ENCODE results near the gene ADGRL1.

ADGRL1 gene

GRCh38 chr19:14160017-14160703 lies 45.8 kb downstream of the ADGRL1 start:
- H3K9me3 ChIP-seq (ENCODE audit: severe bottlenecking), result no peaks in the 10 kb centered on the region
- no peak for TF ChIP-seq CTCF (IDR thresholded peaks at IDR 0.05; ENCODE audit: low read depth, low read length)
- H3K27ac ChIP-seq, result peak overlapping the region; percentile 35; the same call in 1 of the 2 replicates
- peak; percentile 44 for DNase-seq
- H3K36me3 ChIP-seq, result peaks cover 63% of the 10 kb centered on the region
- H3K4me3 ChIP-seq (ENCODE audit: low read depth, low read length), result no peak overlapping the region
- H3K27me3 ChIP-seq (ENCODE audit: insufficient read depth, low read depth, severe bottlenecking), result no peaks in the 10 kb centered on the region

- no peak for DNase-seq
- Histone ChIP-seq H3K27ac (no peak overlapping the region), H3K36me3 (peaks cover 69% of the 10 kb centered on the region), H3K27me3 (ENCODE audit: insufficient read depth, low read depth, severe bottlenecking) (no peaks in the 10 kb centered on the region), H3K4me3 (ENCODE audit: low read depth, low read length) (no peak overlapping the region), H3K9me3 (ENCODE audit: severe bottlenecking) (no peaks in the 10 kb centered on the region)
- TF ChIP-seq CTCF (IDR thresholded peaks at IDR 0.05; ENCODE audit: low read depth, low read length), result no peak
Measured at GRCh38 chr19:14159059-14159458, 46.9 kb downstream of the ADGRL1 start.

- TF ChIP-seq CTCF (IDR thresholded peaks at IDR 0.05; ENCODE audit: low read depth, low read length), result no peak
- H3K9me3 ChIP-seq (ENCODE audit: severe bottlenecking), result no peaks in the 10 kb centered on the region
- no peaks in the 10 kb centered on the region for H3K27me3 ChIP-seq (ENCODE audit: insufficient read depth, low read depth, severe bottlenecking)
- DNase-seq, result no peak
- H3K36me3 ChIP-seq, result peaks cover 69% of the 10 kb centered on the region
- H3K4me3 ChIP-seq (ENCODE audit: low read depth, low read length), result no peak overlapping the region
- H3K27ac ChIP-seq, result no peak overlapping the region
Measured at GRCh38 chr19:14158276-14159023, 47.5 kb downstream of the ADGRL1 start.

- H3K4me3 ChIP-seq (ENCODE audit: low read depth, low read length), result no peak overlapping the region
- H3K36me3 ChIP-seq, result peaks cover 67% of the 10 kb centered on the region
- no peak overlapping the region for H3K27ac ChIP-seq
- H3K9me3 ChIP-seq (ENCODE audit: severe bottlenecking), result no peaks in the 10 kb centered on the region
- DNase-seq, result no peak
- TF ChIP-seq CTCF (IDR thresholded peaks at IDR 0.05; ENCODE audit: low read depth, low read length), result no peak
- H3K27me3 ChIP-seq (ENCODE audit: insufficient read depth, low read depth, severe bottlenecking), result no peaks in the 10 kb centered on the region
Measured at GRCh38 chr19:14156971-14157717, 48.8 kb downstream of the ADGRL1 start.

- Histone ChIP-seq H3K9me3 (ENCODE audit: severe bottlenecking) (no peaks in the 10 kb centered on the region), H3K27ac (no peak overlapping the region), H3K27me3 (ENCODE audit: insufficient read depth, low read depth, severe bottlenecking) (no peaks in the 10 kb centered on the region), H3K4me3 (ENCODE audit: low read depth, low read length) (no peak overlapping the region), H3K36me3 (peaks cover 66% of the 10 kb centered on the region)
- no peak for TF ChIP-seq CTCF (IDR thresholded peaks at IDR 0.05; ENCODE audit: low read depth, low read length)
- no peak for DNase-seq
Measured at GRCh38 chr19:14156122-14156521, 49.8 kb downstream of the ADGRL1 start.

All from WERI-Rb-1 (cell line).